ENCODE results near the gene PYM1. TPM values are rescaled to one million over a fixed set of nuclear protein-coding genes. Genes with fewer than 3 reads are reported as not detected.
A peak's percentile ranks its signal among the peaks of the same experiment; 100 is the strongest.

The PYM1 gene
- total and polyA plus RNA-seq, 2 of the 13 experiments (the other 11 are each of a cell fraction or from before 2014, with no cell fraction given), result 44.0 to 51.8 TPM

GRCh38 chr12:55973599-55974307, 46.1 kb upstream of the PYM1 start, which contains the start of gene RAB5B (continued):
- TF ChIP-seq POGK (CRISPR knock-in tag; conservative IDR thresholded peaks at IDR 0.05) (peak; percentile 82), ZNF687 (CRISPR knock-in tag; IDR thresholded peaks at IDR 0.05) (peak; percentile 87), KDM1A (CRISPR knock-in tag; IDR thresholded peaks at IDR 0.05) (no peak), NFYB (CRISPR knock-in tag; IDR thresholded peaks at IDR 0.05) (peak; percentile 99), ZGPAT (CRISPR knock-in tag; IDR thresholded peaks at IDR 0.05) (peak; percentile 75), ZIK1 (CRISPR knock-in tag; IDR thresholded peaks at IDR 0.05; ENCODE audit: borderline replicate concordance, low read depth) (no peak), ZBTB39 (CRISPR knock-in tag; IDR thresholded peaks at IDR 0.05) (no peak), ASH2L (IDR thresholded peaks at IDR 0.05; ENCODE audit: insufficient read length, low read depth, low read length) (peak; percentile 72), ZNF383 (CRISPR knock-in tag; IDR thresholded peaks at IDR 0.05; ENCODE audit: borderline replicate concordance) (no peak; the same call in 1 of the 2 replicates), ZNF644 (CRISPR knock-in tag; IDR thresholded peaks at IDR 0.05; ENCODE audit: low read depth) (0 out of 2 replicates have a peak, but pooled peaks have one; percentile 31), ZNF619 (CRISPR knock-in tag; IDR thresholded peaks at IDR 0.05) (peak; percentile 58; the same call in 1 of the 2 replicates), SATB2 (CRISPR knock-in tag; IDR thresholded peaks at IDR 0.05) (no peak), MEIS2 (CRISPR knock-in tag; IDR thresholded peaks at IDR 0.05) (peak; percentile 82), RAD51 (IDR thresholded peaks at IDR 0.05; ENCODE audit: borderline replicate concordance) (no peak), ZNF513 (CRISPR knock-in tag; conservative IDR thresholded peaks at IDR 0.05) (no peak), EZH2 (conservative IDR thresholded peaks at IDR 0.05; ENCODE audit: low read depth, low read length) (no peak), ARHGAP35 (CRISPR knock-in tag; IDR thresholded peaks at IDR 0.05; ENCODE audit: borderline replicate concordance) (peak; percentile 85; the same call in 1 of the 2 replicates), GTF2F1 (IDR thresholded peaks at IDR 0.05; ENCODE audit: low read length) (no peak)

All from HepG2 (cell line).